Smooth muscle cell (in vitro differentiated cells): ENCODE data around the gene HADH. TPM values are rescaled to one million over a fixed set of nuclear protein-coding genes. Genes with fewer than 3 reads are reported as not detected.

Source experiments
- DNase-seq: peaks from one replicate; lab custom pipeline; 2025; ENCODE audit not compliant: unreplicated experiment; lab: John Stamatoyannopoulos, UW
- H2AFZ ChIP-seq: fragments of 200-600 bp; sonication (generic); 2 replicates; pipeline ENCODE4 v1.6.0; 2016; ENCODE audit warnings: antibody characterized with exemption, low read depth, mild to moderate bottlenecking
- H3F3A ChIP-seq: fragments of 200-600 bp; sonication (generic); 2 replicates; pipeline ENCODE4 v1.6.0; 2017; ENCODE audit warnings: antibody characterized with exemption, low read depth
- H3K27ac ChIP-seq: fragments of 200-600 bp; sonication (generic); 2 replicates; pipeline ENCODE4 v1.5.1; 2016; ENCODE audit warnings: low read depth, mild to moderate bottlenecking
- H3K27me3 ChIP-seq: fragments of 200-600 bp; sonication (generic); 2 replicates; pipeline ENCODE4 v1.6.1; 2016; ENCODE audit warnings: low read depth, mild to moderate bottlenecking
- H3K36me3 ChIP-seq: fragments of 200-600 bp; sonication (generic); 2 replicates; pipeline ENCODE4 v1.5.1; 2016; ENCODE audit warnings: low read depth
- H3K4me1 ChIP-seq: fragments of 200-600 bp; sonication (generic); 2 replicates; pipeline ENCODE4 v1.5.1; 2016; ENCODE audit warnings: low read depth
- H3K4me2 ChIP-seq: fragments of 200-600 bp; sonication (generic); 2 replicates; pipeline ENCODE4 v1.6.0; 2016; ENCODE audit warnings: mild to moderate bottlenecking
- H3K4me3 ChIP-seq: fragments of 200-600 bp; sonication (generic); 2 replicates; pipeline ENCODE4 v1.5.1; 2016; ENCODE audit warnings: mild to moderate bottlenecking
- H3K79me2 ChIP-seq: fragments of 200-600 bp; sonication (generic); 2 replicates; pipeline ENCODE4 v1.6.0; 2016; ENCODE audit warnings: low read depth, mild to moderate bottlenecking
- H3K9ac ChIP-seq: fragments of 200-600 bp; sonication (generic); 2 replicates; pipeline ENCODE4 v1.6.0; 2016; ENCODE audit warnings: low read depth
- H3K9me3 ChIP-seq: fragments of 200-600 bp; sonication (generic); replicated peaks from 2 replicates; pipeline ENCODE4 v1.5.1; 2016; ENCODE audit warnings: low read depth
- H4K20me1 ChIP-seq: fragments of 200-600 bp; sonication (generic); 2 replicates; pipeline ENCODE4 v1.6.0; 2016; ENCODE audit warnings: low read depth
- CTCF ChIP-seq: fragments of 200-600 bp; sonication (generic); IDR thresholded peaks from 2 replicates; pipeline ENCODE4 v1.5.1; 2017; ENCODE audit warnings: borderline replicate concordance, mild to moderate bottlenecking, antibody characterized with exemption; ENCODE audit not compliant: insufficient read depth, poor library complexity, severe bottlenecking
- WGBS: methylation state at CpG from one replicate; pipeline ENCODE4 v1.1.7; 2016; ENCODE audit warnings: low lambda C conversion rate; 5-methylcytosine and 5-hydroxymethylcytosine counted together
- polyA plus RNA-seq: library from polyadenylated mRNA; unstranded; fragments of >200 nt; fragmentation: Nextera tagmentation; extraction: Ambion mirVana; gene quantifications from 2 replicates; pipeline ENCODE4 v1.2.1, GENCODE V29; 2016
- total RNA-seq: library from RNA; depleted of rRNA; stranded (reverse); fragments of >200 nt; gene quantifications from 2 replicates; pipeline ENCODE4 v1.2.3, GENCODE V29; 2014

The HADH gene
- total and polyA plus RNA-seq, 2 experiments from 2014 or later: 18.2 to 44.2 TPM

GRCh38 chr4:108054025-108054638 lies 64.4 kb downstream of the HADH start:
- no peak overlapping the region for H2AFZ ChIP-seq
- H3K36me3 ChIP-seq: no peaks in the 10 kb centered on the region
- DNase-seq: no peak
- TF ChIP-seq CTCF: no peak
- WGBS: 96% methylated on average over 16 of the region's 16 CpGs
- H3K4me1 ChIP-seq: peaks cover 14% of the 10 kb centered on the region
- no peak overlapping the region for H3K9ac ChIP-seq
- no peak overlapping the region for H3K4me3 ChIP-seq
- peak overlapping the region; percentile 14 for H3K4me2 ChIP-seq
- no peaks in the 10 kb centered on the region for H3K79me2 ChIP-seq
- H3K9me3 ChIP-seq: no peaks in the 10 kb centered on the region
- H3K27ac ChIP-seq: peak overlapping the region; percentile 41
- peaks cover 14% of the 10 kb centered on the region for H3F3A ChIP-seq
- no peaks in the 10 kb centered on the region for H3K27me3 ChIP-seq
- H4K20me1 ChIP-seq: no peaks in the 10 kb centered on the region

- WGBS: 95% methylated on average over 3 of the region's 3 CpGs
- Histone ChIP-seq H3K36me3 (no peaks in the 10 kb centered on the region), H3K4me1 (peaks cover 28% of the 10 kb centered on the region), H3K4me2 (no peak overlapping the region), H4K20me1 (no peaks in the 10 kb centered on the region), H2AFZ (no peak overlapping the region), H3K27me3 (no peaks in the 10 kb centered on the region), H3K9me3 (no peaks in the 10 kb centered on the region), H3K9ac (no peak overlapping the region), H3F3A (peaks cover 17% of the 10 kb centered on the region), H3K79me2 (no peaks in the 10 kb centered on the region), H3K4me3 (no peak overlapping the region), H3K27ac (no peak overlapping the region)
- TF ChIP-seq CTCF: no peak
- no peak for DNase-seq
These were observed 66.1 kb downstream of the HADH start for GRCh38 chr4:108055787-108056186.

GRCh38 chr4:108056418-108056817 lies 66.7 kb downstream of the HADH start:
- peaks cover 17% of the 10 kb centered on the region for H3F3A ChIP-seq
- no peaks in the 10 kb centered on the region for H3K9me3 ChIP-seq
- no peak for TF ChIP-seq CTCF
- no peaks in the 10 kb centered on the region for H3K27me3 ChIP-seq
- DNase-seq: no peak
- no peaks in the 10 kb centered on the region for H3K79me2 ChIP-seq
- no peak overlapping the region for H2AFZ ChIP-seq
- peaks cover 28% of the 10 kb centered on the region for H3K4me1 ChIP-seq
- no peak overlapping the region for H3K4me2 ChIP-seq
- H3K4me3 ChIP-seq: no peak overlapping the region
- no peaks in the 10 kb centered on the region for H3K36me3 ChIP-seq
- no peak overlapping the region for H3K27ac ChIP-seq
- H3K9ac ChIP-seq: no peak overlapping the region
- 76% methylated on average over 6 of the region's 6 CpGs for WGBS
- no peaks in the 10 kb centered on the region for H4K20me1 ChIP-seq
